Measurements from ENCODE around the gene PITPNM3.

Gene PITPNM3

GRCh38 chr17:6551869-6552531 lies 4.4 kb downstream of the PITPNM3 start:
- no peak for DNase-seq (ENCODE audit: low spot score)

DNA sequence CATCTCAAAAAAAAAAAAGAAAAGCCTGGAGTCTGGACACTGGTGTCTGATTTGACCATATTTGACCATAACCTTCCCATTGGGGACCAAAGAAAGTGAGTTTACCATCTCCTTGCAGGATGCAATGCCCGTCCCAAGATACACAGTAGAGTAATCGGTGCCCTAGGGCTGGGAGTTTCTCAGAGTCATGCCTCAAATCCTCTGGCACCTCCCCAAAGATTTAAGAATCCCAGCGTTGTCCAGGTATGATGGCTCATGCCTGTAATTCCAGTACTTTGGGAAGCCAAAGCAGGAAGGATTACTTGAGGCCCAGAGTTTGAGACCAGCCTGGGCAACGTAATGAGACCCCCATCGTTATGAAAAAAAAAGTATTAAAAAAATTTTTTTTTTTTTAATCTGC lies 5.0 kb downstream of the PITPNM3 start:
- no peak for DNase-seq (ENCODE audit: low spot score)

- no peak for DNase-seq (ENCODE audit: low spot score)
These were observed 6.8 kb downstream of the PITPNM3 start for GRCh38 chr17:6549384-6550036.

- DNase-seq (ENCODE audit: low spot score) = no peak
These were observed 7.6 kb downstream of the PITPNM3 start for GRCh38 chr17:6548578-6549330.

DNA sequence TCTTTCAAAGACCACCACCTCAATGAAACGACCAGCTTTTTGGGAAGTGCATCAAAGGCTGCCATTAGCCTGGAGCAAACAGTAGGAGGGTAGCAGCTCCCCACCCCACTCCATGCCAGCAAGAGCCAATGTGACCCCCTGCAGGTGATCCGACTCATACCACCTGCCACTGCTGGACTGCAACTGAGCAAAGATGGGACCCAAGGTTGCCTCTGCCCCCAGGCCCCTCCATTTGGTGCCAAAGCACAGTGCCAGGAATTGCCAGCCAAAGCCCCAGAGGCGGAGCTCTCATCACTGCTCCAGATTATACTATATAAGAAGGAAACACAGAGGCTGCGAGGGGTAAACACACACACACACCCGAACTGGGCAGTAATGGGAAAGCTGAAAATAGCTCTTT lies 8.3 kb downstream of the PITPNM3 start:
- no peak for DNase-seq (ENCODE audit: low spot score)

- DNase-seq (ENCODE audit: low spot score) = no peak
These were observed 9.0 kb downstream of the PITPNM3 start for GRCh38 chr17:6547336-6547735.

DNA sequence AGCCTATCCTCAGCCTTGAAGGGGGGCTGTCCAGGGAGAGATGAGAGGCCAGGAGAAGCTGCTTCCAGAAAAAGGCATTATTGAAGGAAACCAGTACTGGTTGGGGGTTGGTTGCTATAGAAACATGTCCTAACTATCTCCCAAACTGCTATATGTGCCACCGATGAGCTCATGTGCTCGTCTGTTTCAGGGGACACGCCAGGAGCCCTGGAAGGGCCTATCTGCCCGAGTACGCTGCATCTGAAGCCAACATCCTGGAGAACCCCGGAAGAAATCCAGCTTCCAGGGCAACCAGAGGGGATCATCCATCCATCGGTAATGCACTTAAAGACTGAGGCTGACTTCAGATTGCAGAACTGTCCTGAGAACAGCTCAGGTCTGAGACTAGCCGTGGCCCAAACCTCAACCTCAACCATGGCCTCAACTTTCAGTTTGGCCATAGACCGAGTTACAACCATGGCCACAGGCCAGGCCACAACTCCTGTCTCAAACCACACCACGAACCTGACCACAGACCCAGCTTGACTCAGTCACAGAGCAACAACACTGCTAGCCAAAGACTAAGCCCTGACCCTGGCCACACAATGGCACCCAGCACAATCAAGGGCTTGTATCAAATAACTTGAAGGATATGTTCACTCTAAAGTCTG lies 10.2 kb downstream of the PITPNM3 start:
- no peak for DNase-seq (ENCODE audit: low spot score)

GRCh38 chr17:6545291-6545690 lies 11.1 kb downstream of the PITPNM3 start:
- DNase-seq (ENCODE audit: low spot score) = no peak

DNA sequence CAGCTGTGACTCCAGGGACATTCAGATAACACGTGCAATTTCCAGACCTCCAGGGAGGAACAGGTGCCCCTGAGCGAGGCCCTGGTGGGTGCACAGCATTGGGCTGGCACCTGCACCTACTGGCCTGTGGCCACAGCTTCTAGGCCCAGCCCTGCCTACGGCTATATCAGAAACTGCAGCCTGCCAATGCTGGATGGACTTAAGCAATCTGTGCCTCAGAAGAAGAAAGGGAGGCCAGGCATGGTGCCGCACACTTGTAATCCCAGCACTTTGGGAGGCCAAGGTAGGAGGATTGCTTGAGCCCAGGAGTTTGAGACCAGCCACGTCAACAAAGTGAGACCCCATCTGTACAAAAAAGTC lies 12.4 kb downstream of the PITPNM3 start:
- no peak for DNase-seq (ENCODE audit: low spot score)

DNA sequence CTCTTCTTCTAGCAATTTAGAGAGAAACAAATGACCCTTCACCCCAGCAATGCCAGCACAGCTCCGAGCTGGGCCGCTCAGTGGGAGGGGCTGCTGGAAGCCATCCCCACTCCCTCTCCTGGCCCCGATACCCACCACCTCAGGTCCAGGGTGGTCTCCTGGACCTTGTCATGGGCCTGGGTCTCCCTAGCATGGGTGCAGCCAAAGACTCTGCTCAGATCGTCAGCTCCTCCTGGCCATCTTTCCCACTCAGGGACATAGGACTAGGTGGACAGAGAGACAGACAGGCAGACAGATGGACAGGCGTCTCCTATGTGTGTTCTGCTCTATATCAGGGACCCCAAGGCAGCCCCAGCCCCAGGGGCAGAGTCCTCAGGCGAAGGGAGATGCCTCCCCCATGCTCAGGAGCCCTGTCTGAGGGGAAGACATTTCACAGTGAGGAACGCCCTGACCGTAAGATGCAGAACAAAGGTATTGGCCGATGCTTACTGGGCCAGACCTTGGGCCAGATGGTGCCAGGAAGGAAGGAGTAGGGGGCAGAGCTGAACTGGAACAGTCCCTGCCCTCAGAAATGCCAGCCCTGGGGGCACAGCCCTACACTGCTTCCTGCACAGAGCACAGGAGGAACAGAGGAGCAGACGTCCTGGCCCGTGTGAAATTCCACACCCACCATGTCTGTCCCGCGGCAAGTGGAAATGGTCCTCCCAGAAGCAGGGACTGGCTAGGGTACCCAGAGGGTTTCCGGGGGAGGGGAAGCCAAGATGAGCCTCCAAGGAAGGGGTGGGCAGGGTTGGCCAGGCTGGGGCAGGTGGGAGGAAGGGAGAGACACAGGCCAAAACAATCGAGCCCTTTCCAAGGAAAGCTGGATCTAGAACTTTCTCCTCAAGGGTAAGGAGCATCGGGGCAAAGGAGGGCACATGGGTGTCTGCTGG lies 13.0 kb downstream of the PITPNM3 start:
- DNase-seq (ENCODE audit: low spot score) = no peak

GRCh38 chr17:6542577-6542976 lies 13.8 kb downstream of the PITPNM3 start:
- no peak for DNase-seq (ENCODE audit: low spot score)

DNA sequence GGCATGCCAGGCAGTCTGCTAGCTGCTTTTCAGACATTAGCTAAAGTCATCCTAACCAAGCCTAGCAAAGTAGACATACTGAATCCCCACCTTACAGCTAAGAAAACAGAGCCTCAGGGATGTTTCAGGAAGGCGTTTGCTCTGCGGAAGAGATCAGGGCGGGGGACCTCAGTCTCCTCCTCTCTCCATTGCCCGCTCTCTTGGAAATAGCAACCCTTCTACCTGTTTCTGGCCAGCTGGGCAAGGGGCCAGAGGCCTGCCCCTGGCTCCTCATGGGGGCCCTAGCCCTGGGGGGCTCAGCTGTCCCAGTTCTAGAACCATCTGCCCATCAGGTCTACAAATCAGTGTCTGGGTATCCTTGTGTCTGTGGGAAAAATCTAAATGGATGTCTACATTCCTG lies 14.5 kb downstream of the PITPNM3 start:
- DNase-seq (ENCODE audit: low spot score) = no peak

- no peak for DNase-seq (ENCODE audit: low spot score)
These were observed 16.5 kb downstream of the PITPNM3 start for GRCh38 chr17:6539871-6540270.

DNA sequence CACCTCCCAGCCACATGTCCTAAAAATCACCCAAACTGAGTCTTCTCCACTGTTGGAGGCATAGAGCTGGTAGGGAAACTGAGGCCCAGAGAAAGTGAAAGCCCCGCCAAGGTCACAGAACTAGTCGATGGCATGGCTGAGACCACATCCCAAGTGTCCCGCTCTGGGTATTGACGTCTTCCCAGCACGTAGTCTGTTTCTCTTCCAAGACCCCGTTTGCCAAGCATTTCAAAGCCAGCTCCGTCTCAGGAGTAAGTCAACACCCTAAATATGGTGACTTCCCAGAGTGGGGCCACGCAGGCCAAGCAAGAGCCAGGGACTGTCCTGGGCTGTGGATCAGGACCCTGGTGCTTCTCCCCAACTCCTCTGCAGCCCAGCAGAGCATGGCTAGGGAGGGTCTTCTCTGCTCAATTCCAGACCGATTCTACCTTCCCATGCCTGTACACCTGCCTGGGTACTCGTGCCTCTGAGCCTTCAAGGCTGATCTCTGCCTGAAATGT lies 19.7 kb downstream of the PITPNM3 start:
- no peak for DNase-seq (ENCODE audit: low spot score)

- no peak for DNase-seq (ENCODE audit: low spot score)
These were observed 20.3 kb downstream of the PITPNM3 start for GRCh38 chr17:6536053-6536452.

- DNase-seq (ENCODE audit: low spot score) = no peak
These were observed 21.4 kb downstream of the PITPNM3 start for GRCh38 chr17:6534846-6535514.

DNA sequence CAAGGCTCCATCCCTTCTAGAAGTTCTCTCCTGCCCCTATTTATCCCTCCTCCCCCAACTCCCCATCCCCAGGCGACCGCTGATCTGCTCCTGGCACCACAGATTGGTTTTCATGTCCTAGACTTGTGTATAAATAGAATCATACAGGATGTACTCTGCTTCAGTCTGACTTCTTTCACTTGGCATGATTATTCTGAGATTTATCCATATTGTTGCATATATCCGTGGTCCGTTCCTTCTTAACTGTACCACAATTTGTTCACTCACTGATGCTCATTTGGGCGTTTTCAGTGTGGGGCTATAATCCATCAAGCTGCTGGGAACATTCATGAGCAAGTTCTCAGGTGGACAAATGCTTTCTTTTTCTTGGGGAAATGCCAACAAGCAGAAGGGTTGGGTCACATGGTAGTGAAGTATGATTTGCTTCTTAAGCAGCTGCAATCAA lies 23.9 kb downstream of the PITPNM3 start:
- DNase-seq (ENCODE audit: low spot score) = no peak

DNA sequence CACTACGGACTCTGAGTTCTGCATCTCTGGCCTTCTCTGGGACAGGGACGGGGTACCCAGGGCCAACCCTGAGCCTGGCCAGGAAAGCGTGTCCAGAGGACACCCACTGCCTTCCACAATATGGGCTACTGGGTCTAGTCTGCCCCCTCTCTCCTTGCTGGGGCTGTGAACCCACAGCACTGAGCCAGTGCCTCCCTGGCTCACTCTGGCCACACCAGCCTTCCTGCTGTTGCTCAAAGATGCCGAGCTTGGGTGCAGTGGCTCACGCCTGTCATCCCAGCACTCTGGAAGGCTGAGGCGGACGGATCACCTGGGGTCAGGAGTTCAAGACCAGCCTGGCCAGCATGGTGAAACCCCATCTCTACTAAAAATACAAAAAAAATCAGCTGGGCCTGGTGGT lies 24.8 kb downstream of the PITPNM3 start:
- no peak for DNase-seq (ENCODE audit: low spot score)

DNA sequence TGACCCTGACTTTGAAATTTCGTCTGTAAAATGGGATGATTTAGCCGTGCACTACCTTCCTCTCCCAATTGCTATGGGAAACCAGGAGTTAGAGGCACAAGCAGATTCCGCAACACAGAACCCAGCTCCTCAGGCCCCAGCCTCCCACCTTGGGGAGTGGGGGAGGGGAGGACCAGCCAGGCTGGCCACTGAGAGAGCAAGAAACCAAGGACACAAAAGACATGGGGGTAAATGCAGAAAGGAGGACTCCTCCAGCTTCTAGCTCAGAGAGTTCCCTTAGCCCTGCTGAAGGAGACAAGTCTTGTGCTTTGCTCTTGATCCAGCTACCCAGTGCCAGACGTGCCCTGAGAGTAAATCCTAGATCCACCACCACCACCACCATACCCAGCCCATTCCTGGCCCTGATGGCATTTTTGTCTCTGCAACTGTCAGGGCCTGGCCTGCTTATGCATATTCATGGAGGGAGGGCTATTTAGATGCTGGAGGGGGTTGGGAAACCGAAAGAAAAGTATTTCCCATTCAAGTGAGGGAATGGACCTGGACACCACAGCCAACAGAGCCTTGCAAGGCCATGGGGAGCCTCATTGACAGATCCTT lies 25.9 kb downstream of the PITPNM3 start:
- no peak for DNase-seq (ENCODE audit: low spot score)

DNA sequence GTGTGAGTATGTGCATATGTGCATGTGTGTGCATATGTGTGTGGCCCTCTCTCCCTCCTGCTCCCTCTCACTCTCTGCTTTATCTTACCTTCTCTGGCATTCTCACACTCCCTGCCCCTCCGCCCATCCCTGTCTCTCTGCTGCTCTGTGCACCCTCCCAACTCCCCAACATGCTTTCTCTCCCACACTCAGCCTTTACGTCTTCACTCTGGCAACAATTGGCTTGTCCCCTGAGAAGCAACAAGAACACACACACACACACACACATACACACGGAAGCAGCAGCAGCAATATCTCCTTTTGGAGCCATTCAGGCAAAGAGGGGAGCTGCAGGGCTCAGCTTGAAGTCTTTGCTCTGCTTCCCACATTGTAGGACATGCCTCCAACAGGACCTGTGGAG lies 27.8 kb downstream of the PITPNM3 start:
- no peak for DNase-seq (ENCODE audit: low spot score)
